T-helper 1 cell treated with Interleukin-12 subunit alpha and Interleukin-12 subunit beta and Interleukin-4 antibody, amounts not matched to agents 30 μg/mL and 1 μg/mL, for 36 hours (primary cell): ENCODE data around the gene C15orf61.

Experiments
- H3K27ac Mint-ChIP-seq: one replicate; pipeline ENCODE4 v1.8.0; 2021; ENCODE audit warnings: mild to moderate bottlenecking, mixed read lengths
- H3K27me3 Mint-ChIP-seq: one replicate; pipeline ENCODE4 v1.8.0; 2021; ENCODE audit warnings: low read depth, mixed read lengths
- H3K36me3 Mint-ChIP-seq: one replicate; pipeline ENCODE4 v1.8.0; 2021; ENCODE audit warnings: low read depth, mixed read lengths
- H3K4me1 Mint-ChIP-seq: one replicate; pipeline ENCODE4 v1.8.0; 2021; ENCODE audit warnings: low read depth, mixed read lengths
- H3K4me3 Mint-ChIP-seq: one replicate; pipeline ENCODE4 v1.8.0; 2021; ENCODE audit warnings: mild to moderate bottlenecking, moderate library complexity, mixed read lengths
- H3K9me3 Mint-ChIP-seq: one replicate; pipeline ENCODE4 v1.8.0; 2021; ENCODE audit warnings: mixed read lengths

The C15orf61 gene

GRCh38 chr15:67506775-67507747 is 13.9 kb upstream of the C15orf61 start:
- no peak overlapping the region for H3K4me3 Mint-ChIP-seq
- no peak overlapping the region for H3K27ac Mint-ChIP-seq
- peaks cover 4% of the 10 kb centered on the region for H3K4me1 Mint-ChIP-seq
- no peaks in the 10 kb centered on the region for H3K36me3 Mint-ChIP-seq
- no peaks in the 10 kb centered on the region for H3K27me3 Mint-ChIP-seq
- no peaks in the 10 kb centered on the region for H3K9me3 Mint-ChIP-seq

- Mint-ChIP-seq H3K27ac (no peak overlapping the region), H3K27me3 (no peaks in the 10 kb centered on the region), H3K4me3 (no peak overlapping the region), H3K4me1 (peaks cover 5% of the 10 kb centered on the region), H3K9me3 (no peaks in the 10 kb centered on the region), H3K36me3 (peaks cover 2% of the 10 kb centered on the region)
Observed at GRCh38 chr15:67508407-67508806, 12.5 kb upstream of the C15orf61 start.

- no peak overlapping the region for H3K27ac Mint-ChIP-seq
- H3K4me3 Mint-ChIP-seq, result no peak overlapping the region
- H3K4me1 Mint-ChIP-seq, result peaks cover 5% of the 10 kb centered on the region
- H3K36me3 Mint-ChIP-seq, result peaks cover 2% of the 10 kb centered on the region
- no peaks in the 10 kb centered on the region for H3K27me3 Mint-ChIP-seq
- no peaks in the 10 kb centered on the region for H3K9me3 Mint-ChIP-seq
Observed at GRCh38 chr15:67509918-67510317, 11.0 kb upstream of the C15orf61 start.

- no peaks in the 10 kb centered on the region for H3K9me3 Mint-ChIP-seq
- H3K27me3 Mint-ChIP-seq, result no peaks in the 10 kb centered on the region
- peaks cover 2% of the 10 kb centered on the region for H3K36me3 Mint-ChIP-seq
- H3K27ac Mint-ChIP-seq, result no peak overlapping the region
- no peak overlapping the region for H3K4me3 Mint-ChIP-seq
- H3K4me1 Mint-ChIP-seq, result peaks cover 5% of the 10 kb centered on the region
Observed at GRCh38 chr15:67510597-67511190, 10.2 kb upstream of the C15orf61 start.

- H3K36me3 Mint-ChIP-seq, result peaks cover 2% of the 10 kb centered on the region
- peaks cover 5% of the 10 kb centered on the region for H3K4me1 Mint-ChIP-seq
- no peaks in the 10 kb centered on the region for H3K9me3 Mint-ChIP-seq
- H3K27me3 Mint-ChIP-seq, result no peaks in the 10 kb centered on the region
- H3K4me3 Mint-ChIP-seq, result no peak overlapping the region
- no peak overlapping the region for H3K27ac Mint-ChIP-seq
Observed at GRCh38 chr15:67511606-67512005, 9.3 kb upstream of the C15orf61 start.

GRCh38 chr15:67512140-67512539 is 8.8 kb upstream of the C15orf61 start:
- peaks cover 2% of the 10 kb centered on the region for H3K36me3 Mint-ChIP-seq

GRCh38 chr15:67512933-67513714 is 7.8 kb upstream of the C15orf61 start:
- H3K4me1 Mint-ChIP-seq, result peaks cover 5% of the 10 kb centered on the region
- H3K4me3 Mint-ChIP-seq, result no peak overlapping the region
- no peak overlapping the region for H3K27ac Mint-ChIP-seq
- no peaks in the 10 kb centered on the region for H3K27me3 Mint-ChIP-seq
- peaks cover 2% of the 10 kb centered on the region for H3K36me3 Mint-ChIP-seq
- no peaks in the 10 kb centered on the region for H3K9me3 Mint-ChIP-seq

More at GRCh38 chr15:67512140-67512539, 8.8 kb upstream of the C15orf61 start:
- no peaks in the 10 kb centered on the region for H3K9me3 Mint-ChIP-seq
- no peak overlapping the region for H3K27ac Mint-ChIP-seq
- H3K4me3 Mint-ChIP-seq, result no peak overlapping the region
- peaks cover 5% of the 10 kb centered on the region for H3K4me1 Mint-ChIP-seq
- no peaks in the 10 kb centered on the region for H3K27me3 Mint-ChIP-seq

GRCh38 chr15:67515090-67515489 is 5.8 kb upstream of the C15orf61 start:
- Mint-ChIP-seq H3K9me3 (no peaks in the 10 kb centered on the region), H3K4me3 (no peak overlapping the region), H3K27me3 (no peaks in the 10 kb centered on the region), H3K4me1 (peaks cover 5% of the 10 kb centered on the region), H3K27ac (peak overlapping the region; percentile 63), H3K36me3 (peaks cover 2% of the 10 kb centered on the region)

GRCh38 chr15:67515557-67515956 is 5.4 kb upstream of the C15orf61 start:
- Mint-ChIP-seq H3K4me3 (no peak overlapping the region), H3K36me3 (peaks cover 2% of the 10 kb centered on the region), H3K27me3 (no peaks in the 10 kb centered on the region), H3K27ac (no peak overlapping the region), H3K9me3 (no peaks in the 10 kb centered on the region), H3K4me1 (peaks cover 7% of the 10 kb centered on the region)

- no peaks in the 10 kb centered on the region for H3K27me3 Mint-ChIP-seq
- H3K4me1 Mint-ChIP-seq, result peaks cover 17% of the 10 kb centered on the region
- peak overlapping the region; percentile 81 for H3K27ac Mint-ChIP-seq
- peak overlapping the region; percentile 83 for H3K4me3 Mint-ChIP-seq
- H3K36me3 Mint-ChIP-seq, result peaks cover 3% of the 10 kb centered on the region
- H3K9me3 Mint-ChIP-seq, result no peaks in the 10 kb centered on the region
Observed at GRCh38 chr15:67520321-67521028, 456 bp upstream of the C15orf61 start.

- Mint-ChIP-seq H3K27me3 (no peaks in the 10 kb centered on the region), H3K4me1 (peaks cover 17% of the 10 kb centered on the region), H3K9me3 (no peaks in the 10 kb centered on the region), H3K27ac (peak overlapping the region; percentile 93), H3K4me3 (peak overlapping the region; percentile 89), H3K36me3 (peaks cover 3% of the 10 kb centered on the region)
Observed at GRCh38 chr15:67521783-67522568, 1.0 kb downstream of the C15orf61 start.

GRCh38 chr15:67523330-67523729 is 2.4 kb downstream of the C15orf61 start:
- Mint-ChIP-seq H3K4me1 (peaks cover 17% of the 10 kb centered on the region), H3K4me3 (no peak overlapping the region), H3K27me3 (no peaks in the 10 kb centered on the region), H3K36me3 (peaks cover 7% of the 10 kb centered on the region), H3K27ac (no peak overlapping the region), H3K9me3 (no peaks in the 10 kb centered on the region)

- peaks cover 17% of the 10 kb centered on the region for H3K4me1 Mint-ChIP-seq
- H3K9me3 Mint-ChIP-seq, result no peaks in the 10 kb centered on the region
- no peaks in the 10 kb centered on the region for H3K27me3 Mint-ChIP-seq
- no peak overlapping the region for H3K4me3 Mint-ChIP-seq
- peaks cover 9% of the 10 kb centered on the region for H3K36me3 Mint-ChIP-seq
- no peak overlapping the region for H3K27ac Mint-ChIP-seq
Observed at GRCh38 chr15:67524235-67524634, 3.3 kb downstream of the C15orf61 start.
